GM19043 (cell line): ENCODE results near the gene SART1.

ENCODE experiments used
- ATAC-seq: cut with Tn5 transposase; IDR thresholded peaks from one replicate; pipeline ENCODE4 v1.9.1; 2021; ENCODE audit warnings: low read depth; ENCODE audit not compliant: unreplicated experiment

The SART1 gene, protein sequence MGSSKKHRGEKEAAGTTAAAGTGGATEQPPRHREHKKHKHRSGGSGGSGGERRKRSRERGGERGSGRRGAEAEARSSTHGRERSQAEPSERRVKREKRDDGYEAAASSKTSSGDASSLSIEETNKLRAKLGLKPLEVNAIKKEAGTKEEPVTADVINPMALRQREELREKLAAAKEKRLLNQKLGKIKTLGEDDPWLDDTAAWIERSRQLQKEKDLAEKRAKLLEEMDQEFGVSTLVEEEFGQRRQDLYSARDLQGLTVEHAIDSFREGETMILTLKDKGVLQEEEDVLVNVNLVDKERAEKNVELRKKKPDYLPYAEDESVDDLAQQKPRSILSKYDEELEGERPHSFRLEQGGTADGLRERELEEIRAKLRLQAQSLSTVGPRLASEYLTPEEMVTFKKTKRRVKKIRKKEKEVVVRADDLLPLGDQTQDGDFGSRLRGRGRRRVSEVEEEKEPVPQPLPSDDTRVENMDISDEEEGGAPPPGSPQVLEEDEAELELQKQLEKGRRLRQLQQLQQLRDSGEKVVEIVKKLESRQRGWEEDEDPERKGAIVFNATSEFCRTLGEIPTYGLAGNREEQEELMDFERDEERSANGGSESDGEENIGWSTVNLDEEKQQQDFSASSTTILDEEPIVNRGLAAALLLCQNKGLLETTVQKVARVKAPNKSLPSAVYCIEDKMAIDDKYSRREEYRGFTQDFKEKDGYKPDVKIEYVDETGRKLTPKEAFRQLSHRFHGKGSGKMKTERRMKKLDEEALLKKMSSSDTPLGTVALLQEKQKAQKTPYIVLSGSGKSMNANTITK

DNA sequence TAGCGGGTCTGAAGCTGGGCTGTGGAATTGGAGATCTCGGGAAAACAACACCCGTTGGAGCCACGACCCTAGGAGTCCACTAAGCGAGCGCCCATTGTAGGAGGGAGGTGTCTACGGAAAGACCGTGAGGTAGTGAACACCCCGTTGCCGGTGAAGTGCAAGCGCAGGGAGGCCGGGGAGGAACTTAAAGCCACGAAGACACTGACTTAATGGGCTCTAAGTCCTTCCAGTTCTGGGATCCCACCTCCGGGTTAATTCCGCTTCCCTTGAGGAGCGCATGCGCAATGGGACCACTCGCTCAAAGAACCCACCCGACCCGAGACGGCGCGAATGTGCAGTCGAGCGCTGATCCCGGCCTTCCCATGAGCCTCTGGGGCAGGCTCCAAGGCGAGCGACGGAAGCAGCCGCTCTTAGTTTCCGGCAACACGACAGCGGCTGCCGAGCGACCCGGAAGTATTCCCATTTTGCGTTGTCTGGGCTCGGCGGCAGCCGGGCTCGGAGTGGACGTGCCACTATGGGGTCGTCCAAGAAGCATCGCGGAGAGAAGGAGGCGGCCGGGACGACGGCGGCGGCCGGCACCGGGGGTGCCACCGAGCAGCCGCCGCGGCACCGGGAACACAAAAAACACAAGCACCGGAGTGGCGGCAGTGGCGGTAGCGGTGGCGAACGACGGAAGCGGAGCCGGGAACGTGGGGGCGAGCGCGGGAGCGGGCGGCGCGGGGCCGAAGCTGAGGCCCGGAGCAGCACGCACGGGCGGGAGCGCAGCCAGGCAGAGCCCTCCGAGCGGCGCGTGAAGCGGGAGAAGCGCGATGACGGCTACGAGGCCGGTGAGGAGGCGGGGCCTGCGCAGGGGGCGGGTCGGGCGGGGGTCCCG, at the start of gene SART1:
TSS of gene SART1 (plus strand) at position 468 of the 874 bp plus-strand sequence. CDS start at position 515, 47 bp downstream.
- peak; percentile 85 for ATAC-seq

DNA sequence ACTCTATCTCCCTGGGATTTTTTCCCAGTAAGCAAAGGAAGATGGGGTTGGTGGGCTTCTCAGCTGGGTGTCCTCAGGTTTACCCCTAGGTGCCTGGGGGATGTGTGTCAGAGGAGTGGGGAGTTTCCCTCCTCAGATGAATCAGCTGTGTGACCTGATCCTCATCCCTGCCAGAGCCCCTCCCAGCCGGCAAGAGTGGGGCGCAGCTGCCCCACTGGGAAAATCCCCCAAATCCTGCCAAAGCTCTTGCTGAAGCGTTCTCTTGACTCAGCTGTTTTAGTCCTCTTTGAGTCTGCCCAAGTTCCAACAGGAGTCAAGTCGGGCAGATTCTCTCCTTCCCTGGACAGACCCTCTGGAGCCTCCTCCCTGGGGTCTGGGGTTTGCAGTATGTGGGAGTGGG, 48.7 kb upstream of the SART1 start:
- ATAC-seq, result no peak

DNA sequence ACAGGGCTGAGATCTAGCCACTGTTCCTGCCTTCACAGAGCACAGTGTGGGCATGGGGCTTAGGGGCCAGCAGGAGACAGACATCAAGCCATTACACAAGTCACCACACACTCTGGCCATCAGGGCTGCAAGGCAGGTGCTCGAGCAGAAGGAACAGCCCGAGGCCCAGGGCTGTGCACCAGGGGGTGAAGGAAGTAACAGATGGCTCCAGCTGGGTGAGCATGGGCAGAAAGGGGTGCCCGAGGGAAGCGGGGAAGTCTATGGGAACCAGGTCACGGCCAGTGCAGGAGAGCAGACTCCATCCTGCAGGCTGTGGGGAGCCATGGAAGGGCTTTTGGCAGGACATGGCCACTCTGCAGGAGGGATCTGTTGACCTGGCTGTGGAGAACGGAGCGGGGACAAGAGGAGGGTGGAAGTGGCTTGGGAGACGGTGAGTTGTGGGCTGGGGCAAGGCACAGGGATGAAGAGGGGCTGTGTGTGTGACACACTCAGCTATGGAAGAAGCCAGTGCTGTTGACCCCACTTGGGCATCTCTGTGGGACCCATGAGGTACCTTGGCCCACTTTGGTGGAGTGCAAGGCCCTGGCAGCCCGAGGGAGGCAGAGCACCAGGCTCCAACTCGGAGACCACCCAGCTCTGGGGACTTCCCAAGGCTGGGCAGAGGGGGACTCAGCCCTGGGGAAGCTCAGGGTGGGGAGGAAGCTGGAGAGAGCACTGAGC, 46.3 kb upstream of the SART1 start:
- no peak for ATAC-seq

DNA sequence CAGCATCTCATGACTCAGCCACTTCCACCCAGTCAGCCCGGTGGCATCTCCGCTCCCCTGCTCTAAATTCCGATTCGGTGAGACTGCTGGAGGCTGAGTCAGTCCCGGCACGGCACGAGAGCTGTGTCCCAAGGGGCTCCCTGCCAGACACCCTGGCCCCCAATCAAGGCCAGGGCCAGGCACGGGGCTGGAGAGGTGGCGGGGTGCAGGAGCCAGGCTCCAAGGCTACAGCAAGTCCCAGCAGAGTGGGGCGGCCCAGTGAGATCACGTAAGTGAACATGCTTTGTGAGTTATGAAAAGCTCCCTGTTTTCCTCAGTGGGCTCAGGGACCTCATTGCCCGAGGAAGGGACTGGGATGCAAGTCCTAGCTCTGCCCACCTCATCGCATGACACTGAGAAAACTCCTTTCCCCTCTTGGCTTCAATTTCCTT, 45.7 kb upstream of the SART1 start:
- ATAC-seq, result no peak

DNA sequence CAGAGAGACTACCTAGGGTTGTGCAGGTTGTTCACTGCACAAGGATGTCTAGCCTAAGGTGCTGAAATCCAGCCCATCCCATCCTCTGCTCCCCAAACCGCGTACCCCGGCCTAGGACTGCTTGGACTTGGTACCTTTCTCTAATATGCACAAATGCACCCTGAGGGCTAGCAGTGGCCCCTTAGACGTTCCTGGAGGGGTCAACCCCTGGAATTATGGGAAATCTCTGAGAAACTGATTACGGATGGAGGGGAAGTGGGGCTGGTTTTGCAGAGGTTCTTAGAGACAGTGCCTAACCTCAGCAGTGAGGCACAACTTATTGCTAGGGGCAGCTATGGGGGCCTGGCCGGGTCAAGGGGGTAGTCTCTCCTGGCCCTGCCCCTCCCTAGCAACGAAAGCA, 45.1 kb upstream of the SART1 start:
- ATAC-seq, result no peak

DNA sequence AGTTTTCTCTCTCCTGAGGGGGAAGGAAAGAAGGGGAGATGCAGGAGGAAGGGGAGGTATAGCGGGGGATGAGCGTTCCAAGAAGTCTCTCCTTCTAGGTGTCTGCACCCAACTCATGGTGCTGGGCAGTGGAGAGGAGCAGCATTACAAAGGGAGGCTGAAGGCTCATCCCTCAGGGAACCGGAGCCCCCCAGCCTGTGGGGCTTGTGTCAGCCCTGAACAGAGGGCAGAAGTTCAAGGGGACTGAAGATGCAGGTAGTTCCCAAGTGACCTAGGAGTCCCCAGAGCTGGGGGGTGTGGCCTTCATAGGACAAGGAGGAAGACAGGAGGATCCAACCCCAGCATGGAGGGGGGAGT, 44.5 kb upstream of the SART1 start:
- no peak for ATAC-seq

DNA sequence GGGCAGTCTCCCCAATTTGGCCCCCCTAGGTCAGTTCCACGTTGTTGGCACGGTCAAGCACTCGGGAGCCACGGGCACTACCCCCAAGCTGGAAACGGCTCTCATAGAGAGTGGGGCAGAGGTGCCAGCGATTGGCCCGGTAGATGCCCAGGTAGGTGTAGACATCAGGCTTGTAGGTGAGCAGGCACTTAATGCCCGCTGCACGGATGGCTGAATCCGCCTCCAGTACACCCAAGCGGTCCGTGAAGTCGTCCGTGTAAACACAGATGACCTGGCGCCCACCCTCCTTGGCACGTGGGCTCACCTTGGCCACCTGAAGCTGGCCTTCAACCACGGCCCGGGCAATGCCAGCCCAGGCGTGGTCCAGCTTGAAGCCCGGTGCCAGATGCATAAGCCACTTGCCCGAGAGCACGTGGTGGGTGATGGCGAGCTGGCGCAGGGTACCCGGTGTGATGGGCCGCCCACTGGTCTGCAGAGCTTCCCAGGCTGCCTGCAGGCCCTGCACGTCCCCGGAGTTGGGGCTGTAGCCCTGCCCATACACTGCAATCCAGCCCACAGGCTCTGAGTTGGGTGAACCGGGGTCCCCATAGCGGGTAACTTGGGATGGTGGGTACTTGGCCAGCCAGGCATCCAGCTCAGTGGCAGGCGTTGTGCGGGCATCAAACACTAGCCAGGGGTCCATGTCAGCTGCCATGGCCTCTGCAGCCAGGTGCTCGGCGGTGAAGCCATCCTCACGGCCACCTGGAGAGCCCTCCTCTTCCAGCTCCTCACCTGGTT, 43.9 kb upstream of the SART1 start:
- ATAC-seq, result no peak

DNA sequence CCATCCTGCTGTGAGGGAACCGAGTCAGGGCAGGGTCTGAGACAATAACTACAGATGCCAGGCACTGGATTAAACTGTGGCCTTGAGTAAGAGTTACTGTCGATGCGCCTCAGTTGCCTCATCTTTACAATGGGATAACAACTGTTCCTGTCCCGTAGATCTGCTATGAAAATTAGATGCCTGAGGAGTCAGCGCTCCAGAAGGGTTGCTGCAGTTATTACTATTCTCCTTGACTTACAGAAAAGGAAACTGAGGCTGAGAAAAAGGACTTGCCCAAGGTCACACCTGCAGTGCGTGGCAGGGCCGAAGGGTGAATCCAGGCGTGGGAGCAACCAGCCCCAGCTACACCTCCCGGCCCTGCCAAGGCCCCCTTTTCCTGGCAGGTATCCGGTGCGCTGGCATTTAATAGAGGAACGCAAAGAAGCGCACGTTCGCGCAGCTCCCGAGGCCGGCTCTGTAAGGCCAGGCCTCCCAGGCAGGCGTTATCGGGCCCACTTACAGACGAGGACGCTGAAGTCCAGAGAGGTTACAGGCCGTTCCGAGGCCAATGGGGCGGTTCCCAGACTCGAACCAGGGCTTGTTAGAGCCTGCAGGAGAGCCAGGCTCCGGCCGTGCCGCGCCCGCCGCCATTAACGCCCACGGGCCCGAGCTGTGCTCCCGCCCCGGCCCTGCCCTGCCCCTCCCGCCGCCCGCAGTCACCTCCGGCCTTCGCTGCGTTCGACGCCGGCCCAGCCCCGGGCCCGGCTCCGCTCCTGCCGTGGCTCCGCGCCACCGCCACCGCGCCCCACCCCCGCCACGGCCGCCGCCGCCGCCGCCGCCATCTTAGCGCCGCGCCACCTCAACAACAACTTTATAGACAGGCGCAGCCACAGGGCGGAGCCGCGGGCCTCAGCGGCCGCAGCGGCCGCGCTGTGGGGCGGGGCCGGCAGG, 43.1 kb upstream of the SART1 start, which contains the start of gene C11orf68:
TSS of gene C11orf68 (minus strand) at position 852 of the 930 bp plus-strand sequence. CDS start at position 821, 31 bp downstream.
- peak; percentile 33 for ATAC-seq

DNA sequence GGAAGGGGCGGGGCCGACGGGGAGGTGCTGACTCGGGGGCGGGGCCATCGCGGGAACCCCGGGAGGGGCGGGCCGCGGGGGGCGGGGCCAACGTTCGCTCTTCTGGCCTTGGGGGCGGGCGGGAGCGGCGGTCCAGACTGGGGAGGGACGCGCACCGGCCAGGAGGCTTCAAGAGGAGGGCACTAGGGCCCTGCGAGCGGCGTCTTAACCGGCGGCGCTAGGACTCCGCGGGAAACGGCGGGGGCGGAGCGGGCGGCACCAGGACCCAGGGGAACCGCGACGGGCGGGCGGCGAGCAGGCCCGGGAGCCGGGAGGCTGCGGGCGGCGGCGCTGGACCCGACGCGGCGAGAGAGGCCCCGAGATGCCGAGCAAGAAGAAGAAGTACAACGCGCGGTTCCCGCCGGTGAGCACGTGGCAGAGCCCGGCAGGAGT, 42.4 kb upstream of the SART1 start, which contains the start of gene DRAP1:
TSS of gene DRAP1 (plus strand) at position 286 of the 432 bp plus-strand sequence. CDS start at position 362, 76 bp downstream.
- ATAC-seq, result peak; percentile 79

DNA sequence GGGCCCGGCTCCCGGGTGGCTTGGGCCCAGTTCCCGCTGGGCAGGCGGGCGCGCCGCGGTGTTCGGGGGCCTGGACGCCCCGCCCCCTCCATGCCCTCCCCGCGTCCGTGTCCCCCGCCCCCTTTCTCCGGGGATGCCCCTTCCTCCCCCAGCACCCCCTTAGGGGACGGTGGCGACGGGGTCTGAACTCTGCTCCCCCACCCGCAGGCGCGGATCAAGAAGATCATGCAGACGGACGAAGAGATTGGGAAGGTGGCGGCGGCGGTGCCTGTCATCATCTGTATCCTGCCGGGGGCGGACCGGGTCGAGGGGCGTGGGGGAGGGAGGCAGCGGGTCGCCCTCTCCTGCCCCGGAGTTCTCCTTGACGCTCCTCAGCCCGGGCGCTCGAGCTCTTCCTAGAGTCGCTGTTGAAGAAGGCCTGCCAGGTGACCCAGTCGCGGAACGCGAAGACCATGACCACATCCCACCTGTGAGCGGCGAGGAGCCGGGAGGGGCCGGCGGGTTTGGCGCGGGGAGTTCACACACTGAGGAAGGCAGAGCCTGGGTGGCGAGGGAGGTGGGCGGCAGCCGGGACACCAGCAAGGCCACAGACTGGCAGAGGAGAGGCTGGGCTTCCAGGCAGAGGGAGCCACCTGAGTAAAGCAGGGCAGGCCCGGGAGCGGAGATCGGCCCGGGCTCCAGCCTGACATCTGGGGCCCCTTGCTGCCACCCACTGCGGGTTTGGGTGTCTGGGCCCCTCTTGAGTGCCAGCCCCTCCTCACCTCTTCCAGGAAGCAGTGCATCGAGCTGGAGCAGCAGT, 41.8 kb upstream of the SART1 start:
- peak; percentile 17 for ATAC-seq

DNA sequence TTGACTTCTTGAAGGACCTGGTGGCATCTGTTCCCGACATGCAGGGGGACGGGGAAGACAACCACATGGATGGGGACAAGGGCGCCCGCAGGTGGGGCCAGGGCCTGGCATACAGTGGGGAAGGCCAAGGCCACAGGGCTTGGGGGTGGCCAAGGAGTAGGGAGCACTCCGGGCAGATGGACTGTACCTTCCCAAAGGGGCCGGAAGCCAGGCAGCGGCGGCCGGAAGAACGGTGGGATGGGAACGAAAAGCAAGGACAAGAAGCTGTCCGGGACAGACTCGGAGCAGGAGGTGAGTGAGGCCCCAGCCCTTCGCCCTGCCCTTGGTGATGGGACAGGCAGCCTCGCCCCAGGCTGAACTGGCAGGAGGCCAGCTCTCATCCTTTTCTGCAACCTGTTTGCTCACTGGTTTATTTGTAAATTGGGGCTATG, 41.1 kb upstream of the SART1 start:
- ATAC-seq, result no peak

DNA sequence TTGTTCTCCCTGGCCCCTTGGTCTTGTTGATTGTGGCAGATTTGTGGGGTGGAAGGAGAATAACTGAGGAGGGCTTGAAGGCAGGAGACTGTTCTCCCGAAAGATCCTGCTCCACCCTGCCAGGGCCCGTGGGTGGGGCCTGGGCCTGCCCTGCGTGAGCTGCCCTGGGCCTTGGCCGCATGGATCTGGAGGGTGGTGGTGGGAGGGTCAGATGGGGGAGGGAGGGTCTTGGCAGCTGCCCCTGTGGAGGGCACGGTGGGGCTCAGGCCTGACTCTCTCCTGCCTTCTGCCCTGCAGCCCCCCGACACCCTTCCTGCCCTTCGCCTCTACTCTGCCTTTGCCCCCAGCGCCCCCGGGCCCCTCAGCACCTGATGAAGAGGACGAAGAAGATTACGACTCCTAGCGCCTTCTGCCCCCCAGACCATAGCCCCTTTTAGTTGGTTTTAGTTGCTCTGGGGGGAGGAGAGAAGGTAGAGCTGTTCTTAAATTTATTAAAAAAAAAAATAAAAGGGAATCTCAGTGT, 40.4 kb upstream of the SART1 start:
- no peak for ATAC-seq

DNA sequence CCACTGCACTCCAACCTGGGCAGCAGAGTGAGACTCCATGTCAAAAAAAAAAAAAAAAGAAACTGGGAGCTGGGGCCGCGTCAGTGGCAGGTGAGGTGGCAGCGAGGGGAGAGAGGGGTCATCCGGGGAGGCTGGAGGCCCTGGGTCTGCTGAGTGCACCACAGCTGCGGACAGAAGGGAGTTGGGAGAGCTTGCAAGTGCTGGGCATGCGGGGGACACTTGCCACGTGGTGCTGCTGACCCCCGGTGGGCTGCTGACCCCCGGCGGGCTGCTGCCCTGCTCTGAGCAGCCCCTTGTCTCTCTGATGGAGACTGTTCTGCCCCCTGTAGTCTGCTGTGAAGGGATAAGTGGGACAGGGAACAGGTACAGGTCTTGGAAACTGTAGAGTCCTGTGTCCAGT, 39.7 kb upstream of the SART1 start:
- no peak for ATAC-seq

DNA sequence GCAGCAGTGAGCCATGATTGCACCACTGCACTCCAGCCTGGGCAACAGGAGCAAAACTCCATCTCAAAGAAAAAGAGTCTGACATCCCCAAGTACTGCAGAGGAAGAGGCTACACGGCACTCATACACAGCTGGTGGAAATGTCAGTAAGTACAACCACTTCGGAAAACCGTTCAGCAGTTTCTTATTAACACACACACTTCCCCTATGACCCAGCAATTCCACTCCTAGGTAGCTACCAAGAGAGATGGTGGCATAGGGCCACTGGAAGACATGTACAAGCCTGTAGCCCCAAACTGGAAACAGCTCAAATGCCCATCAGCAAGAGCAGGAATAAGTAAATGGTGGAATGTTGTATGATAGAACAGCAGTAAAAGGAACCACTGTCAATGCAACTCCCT, 39.0 kb upstream of the SART1 start:
- ATAC-seq, result no peak

DNA sequence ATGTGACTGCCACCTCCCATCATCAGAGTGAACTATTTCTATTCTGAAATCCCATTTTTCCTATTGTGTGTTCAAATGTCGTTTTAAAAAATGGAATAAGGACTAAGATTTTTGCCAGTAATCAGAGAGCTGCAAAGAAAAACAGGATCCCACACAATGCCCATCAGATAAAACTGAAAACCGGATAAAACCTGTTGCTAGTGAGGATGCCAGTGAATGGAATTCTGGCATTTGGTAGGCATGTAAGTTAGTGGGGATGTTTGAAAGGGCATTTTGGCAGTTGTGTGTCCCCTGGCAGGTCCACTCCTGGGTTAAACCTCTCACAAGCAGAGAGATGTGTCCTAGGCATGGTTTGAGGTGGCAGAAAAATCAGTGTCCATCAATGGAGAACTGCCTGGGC, 36.1 kb upstream of the SART1 start:
- no peak for ATAC-seq

DNA sequence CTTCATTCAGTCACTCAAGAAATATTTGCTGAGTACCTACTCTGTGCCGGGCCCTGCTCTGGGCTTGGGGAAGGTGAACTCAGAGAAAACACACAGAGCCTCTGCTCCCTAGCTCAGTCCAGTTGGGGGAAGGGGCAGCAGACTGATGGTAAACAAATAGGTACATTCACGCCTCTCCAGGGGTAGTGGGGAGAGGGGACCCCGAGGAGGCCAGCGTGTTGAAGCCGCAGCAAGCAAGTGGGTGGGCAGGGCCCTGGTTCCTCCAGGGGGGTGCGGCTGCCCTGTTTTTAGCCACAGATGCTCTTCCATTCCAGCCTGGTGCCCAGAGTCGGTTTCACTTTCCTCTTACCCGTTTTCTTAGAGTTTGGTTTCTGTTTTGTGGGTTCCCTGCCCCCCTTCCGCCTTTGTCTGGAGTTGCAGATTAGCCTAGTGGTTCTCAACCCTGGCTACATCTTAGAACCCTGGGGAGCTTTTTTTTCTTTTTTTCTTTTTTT, 33.6 kb upstream of the SART1 start:
- no peak for ATAC-seq

DNA sequence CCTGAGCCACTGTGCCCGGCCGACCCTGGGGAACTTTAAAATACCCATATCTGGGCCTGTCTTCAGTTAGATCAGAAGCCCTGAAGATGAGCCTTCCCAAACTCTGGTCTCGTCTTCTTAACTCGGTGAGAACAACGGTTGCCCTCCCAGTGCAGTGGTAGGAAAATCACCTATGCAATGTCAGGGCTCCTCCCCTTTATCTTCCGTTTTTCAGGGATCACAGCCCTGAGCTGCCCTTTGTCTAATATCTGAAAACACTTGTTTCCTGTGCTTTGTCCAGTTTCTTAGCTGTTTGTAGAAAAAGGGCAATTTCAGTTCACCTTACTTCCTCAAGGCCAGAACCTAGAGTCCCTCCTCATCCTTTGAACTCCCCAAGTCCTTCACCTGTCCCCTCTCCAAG, 32.9 kb upstream of the SART1 start:
- no peak for ATAC-seq
